Lung (tissue), 12 donors: Measurements from ENCODE around the gene TRPM6. TPM values are rescaled to one million over a fixed set of nuclear protein-coding genes. Genes with fewer than 3 reads are reported as not detected.
A peak's percentile ranks its signal among the peaks of the same experiment; 100 is the strongest.

Experiments used
- ATAC-seq: fragments of 200-7000 bp; cut with Tn5 transposase; one replicate; pipeline ENCODE4 v1.9.1; 2020; ENCODE audit warnings: moderate number of reproducible peaks; ENCODE audit not compliant: insufficient read depth, low FRiP score
- DNase-seq, 3 donors: peaks; one replicate each; pipeline ENCODE4 v3.0.0-alpha.2; 2013 to 2017
- H3K27ac ChIP-seq, 2 donors: one replicate each; pipeline ENCODE4 v1.5.1; 2013; ENCODE audit warnings: mild to moderate bottlenecking in 2 of 2, moderate library complexity in 2 of 2, control low read depth in 1 of 2, inconsistent platforms in 1 of 2, low read depth in 1 of 2, low read length in 1 of 2
- H3K27me3 ChIP-seq, 3 donors: one replicate each; pipeline ENCODE4 v1.5.1; 2013; ENCODE audit warnings: low read length in 2 of 3; ENCODE audit not compliant: control insufficient read depth in 3 of 3, insufficient read depth in 3 of 3
- H3K36me3 ChIP-seq, 4 donors: one replicate each; pipeline ENCODE4 v1.5.1; 2013; ENCODE audit warnings: low read length in 4 of 4, mild to moderate bottlenecking in 1 of 4, moderate library complexity in 1 of 4; ENCODE audit not compliant: control insufficient read depth in 4 of 4, insufficient read depth in 4 of 4
- H3K4me1 ChIP-seq, 5 donors: one replicate each; pipeline ENCODE4 v1.5.1; 2013; ENCODE audit warnings: low read length in 5 of 5, mild to moderate bottlenecking in 2 of 5, moderate library complexity in 1 of 5; ENCODE audit not compliant: control insufficient read depth in 5 of 5, insufficient read depth in 5 of 5
- H3K4me3 ChIP-seq: one replicate; pipeline ENCODE4 v1.5.1; 2013; ENCODE audit warnings: mild to moderate bottlenecking, control low read depth, moderate library complexity
- H3K9ac ChIP-seq, 2 donors: one replicate each; pipeline ENCODE4 v1.5.1; 2013; ENCODE audit warnings: low read length in 2 of 2, control low read depth in 1 of 2; ENCODE audit not compliant: insufficient read depth in 1 of 2
- H3K9me3 ChIP-seq, 4 donors: one replicate each; pipeline ENCODE4 v1.5.1; 2013; ENCODE audit warnings: low read length in 3 of 4, mild to moderate bottlenecking in 1 of 4, moderate library complexity in 1 of 4; ENCODE audit not compliant: control insufficient read depth in 4 of 4, insufficient read depth in 3 of 4
- CTCF ChIP-seq: IDR thresholded peaks from 2 replicates; pipeline ENCODE4 v1.5.1; 2012; ENCODE audit warnings: mild to moderate bottlenecking; ENCODE audit errors: control extremely low read depth, extremely low read depth
- WGBS, 2 donors: extraction: QIAGEN DNeasy Blood & Tissue Kit; methylation state at CpG; one replicate each; pipeline ENCODE4 v1.1.7; 2013; 5-methylcytosine and 5-hydroxymethylcytosine counted together
- polyA plus RNA-seq, 2 donors: library from polyadenylated mRNA; stranded (reverse); fragments of 200-250 nt; gene quantifications; one replicate each; pipeline ENCODE4 v1.2.1, GENCODE V29; 2013
- total RNA-seq, 2 donors: library from RNA; depleted of rRNA in 1 of 2; stranded (reverse); fragments of >200 nt in 1 of 2; gene quantifications; one replicate each; pipeline ENCODE4 v1.2.1, GENCODE V29; 2014 to 2021
- donor health status: control.
- donor health status: control.
- donor health status: Bipolar disorder and iron deficiency.
- donor health status: healthy.
- donor health status: DM: yes; HTN: yes; CAD: no.

TRPM6 gene
- total and polyA plus RNA-seq, 4 donors, result 0.10 to 2.3 (median 0.70) TPM

- ATAC-seq, result no peak
- 87 to 92% methylated on average over 8 of the region's 8 CpGs for WGBS, 2 donors
- Histone ChIP-seq H3K4me3 (no peak overlapping the region), H3K27ac (no peak overlapping the region), H3K36me3 (no peaks in the 10 kb centered on the region), H3K4me1 (no peaks in the 10 kb centered on the region), H3K9me3 (no peaks in the 10 kb centered on the region), H3K9ac (no peak overlapping the region), H3K27me3 (no peaks in the 10 kb centered on the region)
- no peak for DNase-seq
- TF ChIP-seq CTCF, result no peak
These were observed 196.7 kb downstream of the TRPM6 start for GRCh38 chr9:74691058-74691457.

GRCh38 chr9:74683322-74683721 is 204.4 kb downstream of the TRPM6 start:
- Histone ChIP-seq H3K36me3 (no peaks in the 10 kb centered on the region), H3K9me3 (no peaks in the 10 kb centered on the region), H3K4me1 (no peaks in the 10 kb centered on the region), H3K9ac (no peak overlapping the region), H3K27me3 (no peaks in the 10 kb centered on the region), H3K27ac (no peak overlapping the region), H3K4me3 (no peak overlapping the region)
- DNase-seq, result peak in 1 of 3 donors; percentile 5
- 75 to 85% methylated on average over 4 of the region's 4 CpGs for WGBS, 2 donors
- no peak for TF ChIP-seq CTCF
- no peak for ATAC-seq

- DNase-seq, result no peak
- Histone ChIP-seq H3K27me3 (no peaks in the 10 kb centered on the region), H3K9ac (no peak overlapping the region), H3K9me3 (no peaks in the 10 kb centered on the region), H3K4me1 (no peaks in the 10 kb centered on the region), H3K36me3 (no peaks in the 10 kb centered on the region), H3K27ac (no peak overlapping the region), H3K4me3 (no peak overlapping the region)
- TF ChIP-seq CTCF, result no peak
- no peak for ATAC-seq
- WGBS, 2 donors, result 13 to 23% methylated on average over 3 of the region's 3 CpGs
These were observed 205.8 kb downstream of the TRPM6 start for GRCh38 chr9:74681906-74682305.

GRCh38 chr9:74674077-74674476 is 213.6 kb downstream of the TRPM6 start:
- no peaks in the 10 kb centered on the region for H3K4me1 ChIP-seq
- ATAC-seq (no peak), DNase-seq (no peak)
- H3K27me3 ChIP-seq, result no peaks in the 10 kb centered on the region
- TF ChIP-seq CTCF, result no peak
- H3K27ac ChIP-seq, result no peak overlapping the region
- 85 to 86% methylated on average over 6 of the region's 6 CpGs for WGBS, 2 donors
- H3K9me3 ChIP-seq, result peaks cover 0 to 2% (median 0%) of the 10 kb centered on the region in 4 donors
- H3K4me3 ChIP-seq, result no peak overlapping the region
- H3K36me3 ChIP-seq, result no peaks in the 10 kb centered on the region
- H3K9ac ChIP-seq, result no peak overlapping the region
